Activated naive CD8-positive, alpha-beta T cell treated with anti-CD3 and anti-CD28 coated beads, Interleukin-2, amount 50 U/mL, for 24 hours (primary cell): ENCODE data around the gene CEPT1.
A peak's percentile ranks its signal among the peaks of the same experiment; 100 is the strongest.

ENCODE experiments used
- ATAC-seq: fragments of 150-1000 bp; cut with Tn5 transposase; one replicate; pipeline ENCODE4 v1.10.0; 2021
- DNase-seq: peaks from one replicate; pipeline ENCODE4 v3.0.0; 2021
- H3K27ac Mint-ChIP-seq: one replicate; pipeline ENCODE4 v1.8.0; 2021; ENCODE audit warnings: mild to moderate bottlenecking, mixed read lengths
- H3K27me3 Mint-ChIP-seq: one replicate; pipeline ENCODE4 v1.8.0; 2021; ENCODE audit warnings: mixed read lengths
- H3K36me3 Mint-ChIP-seq: one replicate; pipeline ENCODE4 v1.8.0; 2021; ENCODE audit warnings: low read depth, mixed read lengths
- H3K4me1 Mint-ChIP-seq: one replicate; pipeline ENCODE4 v1.8.0; 2021; ENCODE audit warnings: mixed read lengths
- H3K4me3 Mint-ChIP-seq: one replicate; pipeline ENCODE4 v1.8.0; 2021; ENCODE audit warnings: mild to moderate bottlenecking, moderate library complexity, mixed read lengths
- H3K9me3 Mint-ChIP-seq: one replicate; pipeline ENCODE4 v1.8.0; 2021; ENCODE audit warnings: mixed read lengths

Gene CEPT1

GRCh38 chr1:111139324-111139955 lies 583 bp upstream of the CEPT1 start:
- Mint-ChIP-seq H3K9me3 (no peaks in the 10 kb centered on the region), H3K36me3 (peaks cover 26% of the 10 kb centered on the region), H3K27me3 (no peaks in the 10 kb centered on the region), H3K4me3 (peak overlapping the region; percentile 99), H3K4me1 (peaks cover 61% of the 10 kb centered on the region), H3K27ac (peak overlapping the region; percentile 97)
- DNase-seq (peak; percentile 38), ATAC-seq (peak; percentile 62)

- Mint-ChIP-seq H3K27me3 (no peaks in the 10 kb centered on the region), H3K4me3 (peak overlapping the region; percentile 99), H3K36me3 (peaks cover 22% of the 10 kb centered on the region), H3K27ac (peak overlapping the region; percentile 97), H3K4me1 (peaks cover 55% of the 10 kb centered on the region), H3K9me3 (no peaks in the 10 kb centered on the region)
- DNase-seq (no peak), ATAC-seq (peak; percentile 24)
Observed at GRCh38 chr1:111140680-111140967, 601 bp downstream of the CEPT1 start.

DNA sequence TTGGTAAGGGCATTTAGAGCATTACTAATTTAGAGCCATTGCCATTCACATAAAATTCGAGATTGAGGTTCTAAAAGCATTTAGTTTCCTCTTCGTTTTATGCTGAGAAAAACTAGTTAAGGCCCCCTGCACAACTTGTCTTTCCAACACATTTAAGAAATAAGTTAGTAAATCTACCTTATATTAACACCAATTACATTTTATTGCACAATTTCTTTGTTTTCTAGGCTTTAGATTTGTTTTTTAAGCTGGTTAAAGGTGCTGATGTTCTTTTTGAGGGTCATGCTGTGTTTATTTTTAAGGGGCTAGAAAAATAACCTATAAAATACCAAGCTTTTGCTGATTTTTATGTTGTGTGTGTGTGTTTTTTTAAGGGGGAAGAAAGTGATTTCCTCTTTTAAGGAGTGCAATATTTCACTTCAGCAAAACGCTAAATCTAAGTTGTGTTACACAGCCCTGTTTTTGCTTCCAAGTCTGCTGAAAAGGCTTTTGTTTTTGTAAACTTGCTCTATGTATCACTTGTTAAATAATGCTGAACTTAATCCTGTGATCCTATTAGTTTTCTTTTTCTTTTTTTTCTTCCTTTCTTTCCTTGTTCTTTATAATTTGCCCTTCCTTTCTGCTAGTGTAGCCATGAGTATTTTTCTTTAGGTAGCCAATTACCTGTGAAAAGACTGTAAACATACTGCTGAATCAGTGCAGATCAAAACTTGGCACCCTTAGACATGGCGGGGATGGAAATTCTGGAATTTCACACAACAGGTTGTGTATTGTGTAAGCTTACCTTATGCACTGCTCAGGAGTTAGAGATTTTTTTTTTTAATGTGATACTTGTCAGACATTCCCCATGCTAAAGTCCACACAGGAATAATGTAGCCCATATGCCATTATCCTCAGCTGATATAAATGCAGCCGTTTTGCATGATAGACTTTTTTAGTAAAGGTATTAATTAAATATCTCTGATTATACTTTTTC lies 1.5 kb downstream of the CEPT1 start:
- peak overlapping the region; percentile 99 for H3K4me3 Mint-ChIP-seq
- peaks cover 22% of the 10 kb centered on the region for H3K36me3 Mint-ChIP-seq
- peaks cover 61% of the 10 kb centered on the region for H3K4me1 Mint-ChIP-seq
- no peaks in the 10 kb centered on the region for H3K9me3 Mint-ChIP-seq
- no peak for DNase-seq
- ATAC-seq = no peak
- H3K27ac Mint-ChIP-seq = no peak overlapping the region
- H3K27me3 Mint-ChIP-seq = no peaks in the 10 kb centered on the region

DNA sequence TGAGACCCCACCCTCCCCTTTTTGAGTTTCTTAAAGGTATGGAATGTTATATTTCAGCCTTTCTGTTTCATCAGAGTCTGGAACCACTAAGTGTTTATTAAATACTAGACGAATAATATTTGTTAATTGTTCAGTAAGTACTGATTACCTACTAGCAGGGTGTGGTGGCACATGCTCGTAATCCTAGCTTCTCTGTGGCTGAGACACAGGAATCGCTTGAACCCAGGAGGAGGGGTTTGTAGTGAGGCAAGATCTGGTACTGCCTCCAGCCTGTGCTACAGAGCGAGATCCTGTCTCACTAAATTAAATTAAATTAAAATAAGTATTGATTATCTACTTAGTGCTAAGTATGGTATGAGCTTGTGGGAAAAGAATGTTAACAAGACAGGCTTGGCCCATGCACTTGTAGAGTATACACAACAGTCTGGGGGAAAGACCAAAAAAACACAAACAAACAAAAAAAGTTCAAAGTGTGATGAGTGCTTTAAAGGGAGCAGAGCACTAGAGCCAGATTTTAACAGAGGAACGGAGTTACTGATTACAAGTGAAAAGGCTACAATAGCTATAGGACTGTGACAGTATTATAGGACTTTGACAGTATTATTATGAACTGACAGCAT lies 2.4 kb downstream of the CEPT1 start:
- no peak overlapping the region for H3K27ac Mint-ChIP-seq
- DNase-seq (no peak), ATAC-seq (no peak)
- H3K27me3 Mint-ChIP-seq = no peaks in the 10 kb centered on the region
- H3K4me3 Mint-ChIP-seq = peak overlapping the region; percentile 99
- no peaks in the 10 kb centered on the region for H3K9me3 Mint-ChIP-seq
- peaks cover 67% of the 10 kb centered on the region for H3K4me1 Mint-ChIP-seq
- H3K36me3 Mint-ChIP-seq = peaks cover 20% of the 10 kb centered on the region

DNA sequence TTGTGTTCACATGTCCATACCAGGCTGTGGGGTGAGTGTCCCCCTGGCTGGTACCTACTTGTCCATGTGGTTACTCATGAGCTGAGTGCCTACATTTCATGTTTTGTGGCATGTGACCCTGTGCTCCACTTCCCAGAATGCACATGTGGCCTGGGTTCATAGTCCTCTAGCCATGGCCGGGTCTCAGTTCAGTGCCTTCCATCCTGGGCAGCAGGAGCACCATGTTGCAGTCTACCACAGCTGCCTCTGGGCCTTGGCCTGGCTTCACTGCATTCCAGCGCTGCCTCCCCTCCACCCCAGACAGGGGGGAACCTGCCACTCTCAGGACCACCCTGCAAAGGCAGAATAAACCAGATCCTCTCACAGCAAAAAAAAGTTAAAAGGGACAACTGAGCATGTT lies 5.5 kb downstream of the CEPT1 start:
- peaks cover 37% of the 10 kb centered on the region for H3K36me3 Mint-ChIP-seq
- no peaks in the 10 kb centered on the region for H3K9me3 Mint-ChIP-seq
- peaks cover 73% of the 10 kb centered on the region for H3K4me1 Mint-ChIP-seq
- ATAC-seq (no peak), DNase-seq (no peak)
- peak overlapping the region; percentile 80 for H3K27ac Mint-ChIP-seq
- H3K27me3 Mint-ChIP-seq = no peaks in the 10 kb centered on the region
- no peak overlapping the region for H3K4me3 Mint-ChIP-seq

GRCh38 chr1:111145963-111146768 lies 6.1 kb downstream of the CEPT1 start:
- Mint-ChIP-seq H3K4me1 (peaks cover 72% of the 10 kb centered on the region), H3K27ac (peak overlapping the region; percentile 80), H3K9me3 (no peaks in the 10 kb centered on the region), H3K36me3 (peaks cover 40% of the 10 kb centered on the region), H3K4me3 (peak overlapping the region; percentile 22), H3K27me3 (no peaks in the 10 kb centered on the region)
- ATAC-seq (peak; percentile 52), DNase-seq (no peak)

DNA sequence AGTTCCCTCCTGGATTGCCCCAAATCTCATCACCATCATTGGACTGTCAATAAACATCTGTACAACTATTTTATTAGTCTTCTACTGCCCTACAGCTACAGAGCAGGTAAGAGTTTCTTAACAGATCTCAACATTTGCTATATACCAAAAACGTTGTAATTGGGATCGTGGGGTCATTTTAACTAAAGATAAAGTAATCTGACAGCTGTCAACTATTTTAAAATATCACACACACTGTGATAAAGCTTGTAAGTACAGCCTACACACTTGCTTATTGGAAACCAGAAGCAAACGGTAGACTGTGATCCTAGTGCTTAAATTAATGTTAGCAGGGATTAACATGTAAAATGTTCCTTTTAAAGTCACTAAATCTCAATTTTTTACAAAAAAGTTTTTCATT lies 7.9 kb downstream of the CEPT1 start:
- peak overlapping the region; percentile 40 for H3K27ac Mint-ChIP-seq
- DNase-seq (no peak), ATAC-seq (no peak)
- no peak overlapping the region for H3K4me3 Mint-ChIP-seq
- H3K27me3 Mint-ChIP-seq = no peaks in the 10 kb centered on the region
- peaks cover 74% of the 10 kb centered on the region for H3K4me1 Mint-ChIP-seq
- H3K9me3 Mint-ChIP-seq = no peaks in the 10 kb centered on the region
- H3K36me3 Mint-ChIP-seq = peaks cover 57% of the 10 kb centered on the region

- no peak overlapping the region for H3K4me3 Mint-ChIP-seq
- H3K4me1 Mint-ChIP-seq = peaks cover 76% of the 10 kb centered on the region
- peaks cover 62% of the 10 kb centered on the region for H3K36me3 Mint-ChIP-seq
- no peaks in the 10 kb centered on the region for H3K9me3 Mint-ChIP-seq
- H3K27ac Mint-ChIP-seq = peak overlapping the region; percentile 23
- no peak for ATAC-seq
- no peaks in the 10 kb centered on the region for H3K27me3 Mint-ChIP-seq
- no peak for DNase-seq
Observed at GRCh38 chr1:111148376-111148881, 8.4 kb downstream of the CEPT1 start.

- Mint-ChIP-seq H3K27me3 (no peaks in the 10 kb centered on the region), H3K36me3 (peaks cover 74% of the 10 kb centered on the region), H3K9me3 (no peaks in the 10 kb centered on the region), H3K27ac (peak overlapping the region; percentile 43), H3K4me3 (no peak overlapping the region), H3K4me1 (peaks cover 75% of the 10 kb centered on the region)
- ATAC-seq = no peak
- no peak for DNase-seq
Observed at GRCh38 chr1:111151838-111152237, 11.8 kb downstream of the CEPT1 start.

DNA sequence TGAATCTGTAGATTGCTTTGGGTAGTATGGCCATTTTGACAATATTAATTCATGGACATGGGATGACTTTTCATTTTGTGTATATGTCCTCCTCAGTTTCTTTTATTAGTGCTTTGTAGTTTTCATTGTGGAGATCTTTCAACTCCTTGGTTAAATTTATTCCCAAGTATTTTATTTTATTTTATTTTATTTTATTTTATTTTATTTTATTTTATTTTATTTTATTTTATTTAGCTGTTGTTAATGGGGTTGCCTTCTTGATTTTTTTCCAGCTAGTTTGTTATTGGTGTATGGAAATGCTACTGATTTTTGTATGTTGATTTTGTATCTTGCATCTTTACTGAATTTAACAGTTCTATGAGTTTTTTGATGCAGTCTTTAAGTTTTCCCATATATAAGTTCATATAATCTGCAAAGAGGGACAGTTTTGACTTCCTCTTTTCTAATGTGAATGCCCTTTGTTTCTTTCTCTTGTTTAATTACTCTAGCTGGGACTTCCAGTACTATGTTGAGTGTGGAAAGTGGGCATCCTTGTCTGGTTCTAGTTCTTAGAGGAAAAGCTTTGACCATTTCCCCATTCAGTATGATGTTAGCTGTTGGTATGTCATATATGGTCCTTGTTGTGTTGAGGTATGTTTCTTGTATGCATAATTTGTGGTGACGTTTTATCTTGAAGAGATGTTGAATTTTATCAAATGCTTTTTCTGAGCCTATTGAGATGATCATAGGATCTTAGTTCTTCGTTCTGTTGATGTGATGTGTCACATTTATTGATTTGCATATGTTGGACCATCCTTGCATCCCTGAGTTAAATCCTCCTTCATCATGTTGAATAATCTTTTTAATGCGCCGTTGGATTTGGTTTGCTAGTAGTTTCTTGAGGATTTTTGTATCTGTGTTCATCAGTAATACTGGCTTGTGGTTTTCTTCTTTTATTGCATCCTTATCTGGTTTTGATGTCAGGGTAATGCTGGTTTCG lies 14.3 kb downstream of the CEPT1 start:
- Mint-ChIP-seq H3K4me3 (no peak overlapping the region), H3K36me3 (peaks cover 69% of the 10 kb centered on the region), H3K4me1 (peaks cover 59% of the 10 kb centered on the region), H3K27me3 (no peaks in the 10 kb centered on the region), H3K27ac (no peak overlapping the region), H3K9me3 (no peaks in the 10 kb centered on the region)
- DNase-seq = no peak
- no peak for ATAC-seq

DNA sequence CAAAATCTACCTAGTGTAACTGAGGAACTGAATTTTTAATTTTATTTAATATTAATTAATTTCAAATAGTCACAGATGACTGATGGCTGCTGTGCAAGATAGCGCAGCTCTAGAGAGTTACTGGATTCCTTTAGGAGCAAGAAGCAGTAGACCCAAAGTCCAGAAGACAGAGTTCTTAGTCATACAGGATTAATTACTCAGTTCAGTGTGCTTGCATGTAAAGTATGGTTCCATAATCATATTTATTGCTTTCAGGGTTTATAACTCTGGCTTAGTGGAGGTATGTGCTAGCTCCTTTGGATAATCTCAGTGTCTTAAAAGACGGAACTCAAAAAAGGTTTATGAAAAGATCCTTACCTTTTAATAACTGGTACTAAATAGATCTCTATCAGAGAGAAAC lies 17.4 kb downstream of the CEPT1 start:
- Mint-ChIP-seq H3K27ac (no peak overlapping the region), H3K4me3 (no peak overlapping the region), H3K36me3 (peaks cover 48% of the 10 kb centered on the region), H3K4me1 (peaks cover 33% of the 10 kb centered on the region), H3K9me3 (no peaks in the 10 kb centered on the region), H3K27me3 (no peaks in the 10 kb centered on the region)
- DNase-seq (no peak), ATAC-seq (no peak)

DNA sequence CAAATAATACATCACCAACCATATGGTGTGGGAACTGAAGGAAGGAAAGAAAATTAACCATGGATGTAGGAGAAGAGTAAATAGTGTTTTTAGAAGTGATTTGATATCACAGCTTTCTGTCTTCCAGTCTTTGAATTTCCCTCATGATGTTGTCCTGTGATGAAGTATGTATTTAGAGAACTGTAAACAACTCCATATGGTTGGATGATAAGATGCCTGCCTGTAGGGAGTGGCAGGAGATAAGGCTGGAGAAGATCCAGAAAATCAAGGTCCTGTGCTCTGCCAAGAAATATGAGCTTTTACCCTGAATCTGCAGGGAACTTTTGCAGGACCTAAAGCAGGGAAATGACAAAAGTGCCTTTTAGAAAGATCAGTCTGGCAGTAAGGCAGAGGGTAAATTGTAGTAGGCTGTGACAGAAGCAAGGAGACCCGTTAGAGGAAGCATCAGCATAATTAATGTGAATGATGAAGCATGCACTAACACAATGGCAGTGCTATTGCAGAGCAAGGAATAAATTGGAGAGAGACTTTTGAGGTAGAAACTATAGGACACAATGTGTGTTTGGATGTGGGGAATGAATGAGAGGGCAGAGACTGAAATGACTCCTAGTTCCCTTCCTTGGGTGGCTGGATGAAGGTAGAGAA lies 21.9 kb downstream of the CEPT1 start:
- no peak overlapping the region for H3K4me3 Mint-ChIP-seq
- no peak overlapping the region for H3K27ac Mint-ChIP-seq
- H3K4me1 Mint-ChIP-seq = peaks cover 3% of the 10 kb centered on the region
- H3K36me3 Mint-ChIP-seq = peaks cover 21% of the 10 kb centered on the region
- no peaks in the 10 kb centered on the region for H3K27me3 Mint-ChIP-seq
- ATAC-seq (no peak), DNase-seq (no peak)
- no peaks in the 10 kb centered on the region for H3K9me3 Mint-ChIP-seq

- no peak for DNase-seq
- no peak overlapping the region for H3K27ac Mint-ChIP-seq
- H3K9me3 Mint-ChIP-seq = no peaks in the 10 kb centered on the region
- no peaks in the 10 kb centered on the region for H3K27me3 Mint-ChIP-seq
- ATAC-seq = no peak
- peaks cover 21% of the 10 kb centered on the region for H3K36me3 Mint-ChIP-seq
- H3K4me3 Mint-ChIP-seq = no peak overlapping the region
- H3K4me1 Mint-ChIP-seq = peaks cover 3% of the 10 kb centered on the region
Observed at GRCh38 chr1:111162488-111162880, 22.5 kb downstream of the CEPT1 start.
